Measurements from ENCODE around the gene GRIN2C. TPM values are rescaled to one million over a fixed set of nuclear protein-coding genes. Genes with fewer than 3 reads are reported as not detected.

The GRIN2C gene
- total RNA-seq, 2 experiments from 2014 or later: not detected

DNA sequence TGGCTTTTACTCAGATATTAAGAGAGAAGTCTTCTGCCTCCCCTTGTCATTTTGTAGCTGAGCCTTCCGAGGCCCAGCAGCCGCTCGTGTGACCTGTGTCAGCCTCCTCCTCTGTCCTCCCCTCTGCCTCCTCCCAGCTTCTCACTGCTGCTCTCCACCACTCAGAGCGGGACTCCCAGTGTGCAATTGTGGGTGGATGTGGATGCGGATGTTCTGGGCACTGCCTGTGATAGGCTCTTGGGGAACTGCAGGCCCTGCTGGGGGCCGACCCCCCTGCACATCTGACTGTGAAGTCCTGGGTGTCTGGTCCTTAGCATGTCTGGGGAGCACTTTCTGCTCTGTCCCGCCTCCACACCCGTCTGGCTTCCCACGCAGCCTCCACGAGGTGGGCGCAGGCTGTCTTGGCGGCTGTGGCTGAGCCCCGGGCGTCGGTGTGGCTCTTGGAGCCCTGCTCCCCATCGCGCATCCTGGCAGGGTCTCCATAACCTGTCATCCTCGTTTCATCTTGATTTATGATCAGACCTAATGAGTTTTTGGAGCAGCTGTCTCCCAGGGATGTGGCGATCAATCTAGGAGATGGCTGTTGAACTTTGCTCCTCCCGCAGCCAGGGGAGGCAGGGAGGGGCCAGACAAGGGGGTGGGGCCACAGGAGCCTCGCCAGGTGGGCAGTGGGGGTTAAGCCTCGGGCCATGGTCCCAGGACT is 28.1 kb downstream of the GRIN2C start:
- ChIA-PET CTCF (interaction anchor here (1.3 to 1.8 kb wide), 2 partner anchors 34 to 40 kb away, joined by 4 to 5 read pairs; no protein-coding TSS in a partner anchor), POLR2A (interaction anchor here (1.0 kb wide), 1 partner anchor 36 kb away, joined by 3 read pairs; no protein-coding TSS in a partner anchor)
- Mint-ChIP-seq H3K27ac (no peak overlapping the region), H3K4me3 (no peak overlapping the region), H3K9me3 (no peaks in the 10 kb centered on the region), H3K36me3 (ENCODE audit: low read depth) (peaks cover 10% of the 10 kb centered on the region), H3K4me1 (ENCODE audit: low read depth) (no peaks in the 10 kb centered on the region), H3K27me3 (no peaks in the 10 kb centered on the region)
- intact Hi-C loops (cut with micrococcal nuclease): no loop called here
- TF ChIP-seq, protein P1, sequence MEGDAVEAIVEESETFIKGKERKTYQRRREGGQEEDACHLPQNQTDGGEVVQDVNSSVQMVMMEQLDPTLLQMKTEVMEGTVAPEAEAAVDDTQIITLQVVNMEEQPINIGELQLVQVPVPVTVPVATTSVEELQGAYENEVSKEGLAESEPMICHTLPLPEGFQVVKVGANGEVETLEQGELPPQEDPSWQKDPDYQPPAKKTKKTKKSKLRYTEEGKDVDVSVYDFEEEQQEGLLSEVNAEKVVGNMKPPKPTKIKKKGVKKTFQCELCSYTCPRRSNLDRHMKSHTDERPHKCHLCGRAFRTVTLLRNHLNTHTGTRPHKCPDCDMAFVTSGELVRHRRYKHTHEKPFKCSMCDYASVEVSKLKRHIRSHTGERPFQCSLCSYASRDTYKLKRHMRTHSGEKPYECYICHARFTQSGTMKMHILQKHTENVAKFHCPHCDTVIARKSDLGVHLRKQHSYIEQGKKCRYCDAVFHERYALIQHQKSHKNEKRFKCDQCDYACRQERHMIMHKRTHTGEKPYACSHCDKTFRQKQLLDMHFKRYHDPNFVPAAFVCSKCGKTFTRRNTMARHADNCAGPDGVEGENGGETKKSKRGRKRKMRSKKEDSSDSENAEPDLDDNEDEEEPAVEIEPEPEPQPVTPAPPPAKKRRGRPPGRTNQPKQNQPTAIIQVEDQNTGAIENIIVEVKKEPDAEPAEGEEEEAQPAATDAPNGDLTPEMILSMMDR (IDR thresholded peaks at IDR 0.05): no peak
- ATAC-seq (no peak), DNase-seq (no peak)

DNA sequence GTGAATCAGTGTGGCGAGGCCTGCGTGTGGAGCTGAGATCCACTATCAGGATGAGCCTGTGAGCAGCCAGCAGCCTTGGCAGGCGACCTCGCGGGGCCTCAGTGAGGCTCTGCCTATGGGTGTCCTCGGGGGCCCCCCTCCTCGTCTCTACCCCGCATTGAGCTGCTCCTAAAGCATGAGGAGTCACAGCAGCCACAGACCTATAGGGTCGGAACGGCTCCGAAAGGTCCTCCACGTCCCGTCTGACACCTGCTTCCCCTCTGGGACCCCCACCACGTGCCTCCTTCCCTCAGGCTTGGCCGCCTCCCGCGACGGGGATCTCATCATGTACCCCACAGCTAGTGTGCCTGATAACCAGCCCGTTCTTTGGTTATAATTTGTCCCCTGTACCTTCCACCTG is 28.8 kb downstream of the GRIN2C start:
- ChIA-PET POLR2A (no interaction called here), CTCF (interaction anchor here (1.8 kb wide), 1 partner anchor 35 kb away, joined by 4 read pairs; no protein-coding TSS in a partner anchor)
- Mint-ChIP-seq H3K27me3 (no peaks in the 10 kb centered on the region), H3K4me1 (ENCODE audit: low read depth) (no peaks in the 10 kb centered on the region), H3K9me3 (no peaks in the 10 kb centered on the region), H3K27ac (no peak overlapping the region), H3K36me3 (ENCODE audit: low read depth) (peaks cover 7% of the 10 kb centered on the region), H3K4me3 (no peak overlapping the region)
- TF ChIP-seq, protein P1 (IDR thresholded peaks at IDR 0.05): no peak
- intact Hi-C loops (cut with micrococcal nuclease): no loop called here
- ATAC-seq (no peak), DNase-seq (no peak)

DNA sequence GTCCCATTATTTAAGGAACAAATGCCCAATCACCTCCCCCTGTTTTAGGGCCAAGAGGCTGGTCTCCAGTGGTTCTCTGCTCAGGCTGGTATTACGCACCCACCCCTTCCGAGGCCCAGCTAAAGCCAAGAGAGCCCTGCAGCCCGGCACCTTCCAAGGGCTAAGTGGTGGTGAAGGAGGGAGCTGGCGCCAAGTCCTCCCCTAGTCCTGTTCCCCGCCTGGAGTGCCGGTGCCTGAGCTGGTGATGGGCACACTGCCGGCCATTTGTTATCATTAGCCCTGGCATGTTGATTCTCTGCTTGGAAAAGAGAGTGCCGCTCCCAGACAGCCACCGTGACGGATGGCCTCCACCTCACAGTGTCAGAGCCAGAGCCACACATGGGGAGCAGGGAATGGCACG is 31.9 kb downstream of the GRIN2C start:
- no peak for DNase-seq
- Mint-ChIP-seq H3K27ac (no peak overlapping the region), H3K27me3 (no peaks in the 10 kb centered on the region), H3K4me3 (no peak overlapping the region), H3K36me3 (ENCODE audit: low read depth) (peaks cover 3% of the 10 kb centered on the region), H3K9me3 (no peaks in the 10 kb centered on the region), H3K4me1 (ENCODE audit: low read depth) (no peaks in the 10 kb centered on the region)
- CTCF ChIA-PET: no interaction called here
- intact Hi-C loops (cut with micrococcal nuclease): no loop called here
- TF ChIP-seq, protein P1 (IDR thresholded peaks at IDR 0.05): no peak
- ATAC-seq: no peak
- POLR2A ChIA-PET: no interaction called here

DNA sequence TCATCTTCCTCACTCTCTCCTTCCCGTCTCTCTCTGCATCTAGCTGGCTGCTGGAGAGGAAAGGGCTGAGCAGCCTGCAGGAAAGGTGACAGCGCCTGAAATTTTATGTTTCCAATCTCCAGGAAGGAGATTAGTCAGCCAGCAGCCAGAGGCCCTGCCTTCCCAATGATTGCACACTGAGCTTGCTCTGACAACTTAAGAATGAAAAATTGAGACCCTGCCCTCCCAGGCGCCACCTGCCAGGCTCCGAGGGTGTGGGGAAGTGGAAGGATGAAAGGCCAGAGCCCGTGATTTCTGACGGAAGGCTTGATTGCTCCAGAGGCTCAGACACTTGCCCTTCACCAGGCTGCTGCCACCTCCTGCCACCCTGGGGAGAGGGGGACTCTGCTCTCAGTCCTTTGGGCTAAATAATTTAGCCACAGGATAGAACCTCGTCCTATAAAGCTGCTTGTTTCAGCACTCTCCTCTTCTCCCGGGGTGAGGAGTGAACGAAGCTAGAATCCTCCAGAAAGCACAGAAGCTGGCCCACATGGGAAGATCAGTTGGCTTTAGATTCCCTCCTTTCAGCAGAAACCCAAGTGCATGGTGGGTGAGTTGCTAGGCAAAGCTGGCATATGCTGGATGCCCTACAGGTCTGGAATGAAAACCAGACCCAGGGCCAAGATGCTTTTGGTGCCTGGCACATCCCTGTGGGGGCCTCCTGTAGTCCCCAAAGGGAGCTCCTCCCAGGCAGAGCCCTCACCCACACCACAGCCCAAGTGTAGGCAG is 33.5 kb downstream of the GRIN2C start:
- H3K4me1 Mint-ChIP-seq (ENCODE audit: low read depth): no peaks in the 10 kb centered on the region
- DNase-seq (no peak), ATAC-seq (no peak)
- H3K9me3 Mint-ChIP-seq: no peaks in the 10 kb centered on the region
- ChIA-PET POLR2A (no interaction called here), CTCF (no interaction called here)
- H3K36me3 Mint-ChIP-seq (ENCODE audit: low read depth): peaks cover 3% of the 10 kb centered on the region
- H3K4me3 Mint-ChIP-seq: no peak overlapping the region
- intact Hi-C loops (cut with micrococcal nuclease): no loop called here
- TF ChIP-seq, protein P1 (IDR thresholded peaks at IDR 0.05): no peak
- H3K27me3 Mint-ChIP-seq: no peaks in the 10 kb centered on the region
- no peak overlapping the region for H3K27ac Mint-ChIP-seq

Data from activated CD8-positive, alpha-beta T cell treated with anti-CD3 and anti-CD28 coated beads for 36 hours (primary cell).